Activated gamma-delta T cell (primary cell): ENCODE measurements around the gene COL4A6.

Experiments used
- DNase-seq: peaks from one replicate; lab custom pipeline; 2025; lab: John Stamatoyannopoulos, UW

The COL4A6 gene

GRCh38 chrX:108159028-108159670, 279.1 kb downstream of the COL4A6 start:
- no peak for DNase-seq

GRCh38 chrX:108157628-108158027, 280.6 kb downstream of the COL4A6 start:
- DNase-seq = no peak

- no peak for DNase-seq
Observed at GRCh38 chrX:108156934-108157466, 281.2 kb downstream of the COL4A6 start.

GRCh38 chrX:108156082-108156481, 282.1 kb downstream of the COL4A6 start:
- no peak for DNase-seq

GRCh38 chrX:108148524-108148923, 289.7 kb downstream of the COL4A6 start:
- no peak for DNase-seq

- DNase-seq = no peak
Observed at GRCh38 chrX:108138814-108139702, 299.2 kb downstream of the COL4A6 start.

GRCh38 chrX:108134724-108135123, 303.5 kb downstream of the COL4A6 start:
- DNase-seq = no peak

- DNase-seq = no peak
Observed at GRCh38 chrX:108132876-108133275, 305.3 kb downstream of the COL4A6 start.

GRCh38 chrX:108132034-108132433, 306.2 kb downstream of the COL4A6 start:
- no peak for DNase-seq

GRCh38 chrX:108131471-108131870, 306.8 kb downstream of the COL4A6 start:
- no peak for DNase-seq

- DNase-seq = no peak
Observed at GRCh38 chrX:108130889-108131288, 307.3 kb downstream of the COL4A6 start.

- no peak for DNase-seq
Observed at GRCh38 chrX:108127152-108127551, 311.1 kb downstream of the COL4A6 start.

GRCh38 chrX:108126661-108127060, 311.6 kb downstream of the COL4A6 start:
- DNase-seq = no peak

- DNase-seq = no peak
Observed at GRCh38 chrX:108123591-108124366, 314.4 kb downstream of the COL4A6 start.

GRCh38 chrX:108122748-108123147, 315.5 kb downstream of the COL4A6 start:
- no peak for DNase-seq

- no peak for DNase-seq
Observed at GRCh38 chrX:108121291-108121690, 316.9 kb downstream of the COL4A6 start.

GRCh38 chrX:108117988-108118387, 320.2 kb downstream of the COL4A6 start:
- no peak for DNase-seq

- DNase-seq = no peak
Observed at GRCh38 chrX:108114541-108114940, 323.7 kb downstream of the COL4A6 start.
